ENCODE data around the gene DCTN3. TPM values are rescaled to one million over a fixed set of nuclear protein-coding genes. Genes with fewer than 3 reads are reported as not detected.
A peak's percentile ranks its signal among the peaks of the same experiment; 100 is the strongest.

Gene DCTN3
- total and polyA plus RNA-seq, 2 donors (not counting 3 experiments of a cell fraction or from before 2014, with no cell fraction given) = 91.0 to 170 TPM

- dilution Hi-C loops (cut with MboI; ENCODE audit: extremely low pct_ligation_motif_present, low sequenced_read_pairs) = no loop called here
- intact Hi-C loops (cut with micrococcal nuclease) = loop anchor here (1.0 to 2.0 kb wide), 2 partner anchors 42 to 186 kb away; no protein-coding TSS in a partner anchor
- DNase-seq (ENCODE audit: low read depth, low spot score) = peak; percentile 19
- no peaks in the 10 kb centered on the region for H3K79me2 ChIP-seq (ENCODE audit: control insufficient read depth, insufficient read depth, low read length)
- ChIA-PET CTCF (interaction anchor here (1.0 to 5.1 kb wide), 24 partner anchors 11 to 259 kb away, joined by 3 to 326 read pairs (median 12); partner anchors contain the start of gene FAM219A), POLR2A (no interaction called here)
- TF ChIP-seq JUN (IDR thresholded peaks at IDR 0.05; ENCODE audit: borderline replicate concordance, insufficient read depth, insufficient read length, low read depth) (no peak), EZH2 (IDR thresholded peaks at IDR 0.05; ENCODE audit: borderline replicate concordance, low read depth, low read length, severe bottlenecking) (peak; percentile 53)
- H3K9ac ChIP-seq (replicated peaks; ENCODE audit: extremely low read depth, insufficient read depth, low read length) = no peak overlapping the region
- H3K9me1 ChIP-seq (replicated peaks; ENCODE audit: control insufficient read depth, extremely low read depth, insufficient read depth, low read length) = no peaks in the 10 kb centered on the region
- H4K20me1 ChIP-seq (replicated peaks; ENCODE audit: control insufficient read depth, extremely low read depth, insufficient read depth, low read length) = no peaks in the 10 kb centered on the region
- no peaks in the 10 kb centered on the region for H3K4me1 ChIP-seq (ENCODE audit: control insufficient read depth, extremely low read depth, insufficient read depth, low read length)
- peaks cover 72 to 83% of the 10 kb centered on the region in 2 experiments for H3K27me3 ChIP-seq (ENCODE audit: control insufficient read depth in 2 of 2, insufficient read depth in 2 of 2, low read length in 2 of 2)
- no TSS peak for BruUV-seq (replicated peaks)
- H3K4me2 ChIP-seq (ENCODE audit: insufficient read depth, low read length) = no peak overlapping the region
- no peaks in the 10 kb centered on the region for H3K9me3 ChIP-seq (replicated peaks; ENCODE audit: control insufficient read depth, insufficient read depth, low read length)
- H3K36me3 ChIP-seq (ENCODE audit: control insufficient read depth in 2 of 2, extremely low read depth in 1 of 2, insufficient read depth in 2 of 2, low read length in 2 of 2) = no peaks in the 10 kb centered on the region
- no peak overlapping the region for H2AFZ ChIP-seq (ENCODE audit: low read depth, low read length)
- no peak for FAIRE-seq
- H3K27ac ChIP-seq (ENCODE audit: insufficient read depth, low read depth, low read length) = no peak overlapping the region
- H3K4me3 ChIP-seq (replicated peaks in 1 of 3; ENCODE audit: insufficient read depth in 1 of 3, low read depth in 1 of 3, low read length in 3 of 3) = no peak overlapping the region
These were observed 29.7 kb downstream of the DCTN3 start for GRCh38 chr9:34590381-34591247.

DNA sequence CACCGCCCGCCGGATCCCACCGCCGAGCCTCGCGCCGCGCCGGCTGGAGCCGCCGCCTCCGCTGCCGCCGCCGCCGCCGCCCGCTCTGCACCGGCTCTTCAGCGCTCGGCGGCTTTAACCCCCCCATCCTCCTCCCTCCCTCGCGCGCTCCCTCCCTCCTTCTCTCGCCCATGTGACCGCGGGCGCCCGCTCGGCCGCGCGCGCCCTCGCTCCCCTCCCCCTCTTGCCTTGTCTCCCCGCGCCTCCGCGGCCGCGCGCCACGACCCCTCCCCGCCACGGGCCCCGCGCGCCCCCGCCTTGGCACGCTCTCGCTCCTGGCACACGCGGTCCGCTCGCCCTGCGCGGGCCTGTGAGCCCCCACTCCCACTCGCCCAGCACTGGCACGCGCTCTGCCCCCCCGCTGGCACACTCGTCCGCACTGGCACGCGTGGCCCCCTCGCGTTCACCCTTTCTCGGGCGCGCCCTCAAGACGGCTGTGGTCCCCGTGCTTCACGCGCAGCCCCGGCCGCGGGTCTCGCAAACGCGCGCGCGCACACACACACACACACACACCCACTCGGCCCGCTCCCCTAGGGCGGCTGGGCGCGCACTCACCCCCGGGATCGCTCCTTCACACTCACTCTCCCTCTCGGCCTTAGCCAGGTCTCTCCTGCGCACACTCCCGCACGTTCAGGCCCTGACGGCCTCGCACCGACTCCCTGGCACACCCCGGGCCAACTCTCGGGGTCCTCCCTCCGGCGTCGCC is 30.5 kb downstream of the DCTN3 start, which contains the start of gene CNTFR:
TSS of gene CNTFR (minus strand) at position 89 of the 745 bp plus-strand sequence. CDS start 20,743 bp downstream, outside the sequence.
- DNase-seq (ENCODE audit: low read depth, low spot score) (no peak), FAIRE-seq (no peak)
- Histone ChIP-seq H3K27me3 (ENCODE audit: control insufficient read depth in 2 of 2, insufficient read depth in 2 of 2, low read length in 2 of 2) (peaks cover 80 to 91% of the 10 kb centered on the region in 2 experiments), H3K36me3 (ENCODE audit: control insufficient read depth in 2 of 2, extremely low read depth in 1 of 2, insufficient read depth in 2 of 2, low read length in 2 of 2) (no peaks in the 10 kb centered on the region), H3K4me1 (ENCODE audit: control insufficient read depth, extremely low read depth, insufficient read depth, low read length) (no peaks in the 10 kb centered on the region), H3K9me3 (replicated peaks; ENCODE audit: control insufficient read depth, insufficient read depth, low read length) (no peaks in the 10 kb centered on the region), H3K4me2 (ENCODE audit: insufficient read depth, low read length) (no peak within 1 kb of the TSS), H3K9ac (replicated peaks; ENCODE audit: extremely low read depth, insufficient read depth, low read length) (no peak within 1 kb of the TSS), H3K4me3 (replicated peaks in 1 of 3; ENCODE audit: insufficient read depth in 1 of 3, low read depth in 1 of 3, low read length in 3 of 3) (no peak within 1 kb of the TSS), H3K9me1 (replicated peaks; ENCODE audit: control insufficient read depth, extremely low read depth, insufficient read depth, low read length) (no peaks in the 10 kb centered on the region), H4K20me1 (replicated peaks; ENCODE audit: control insufficient read depth, extremely low read depth, insufficient read depth, low read length) (no peaks in the 10 kb centered on the region), H3K79me2 (ENCODE audit: control insufficient read depth, insufficient read depth, low read length) (no peaks in the 10 kb centered on the region), H3K27ac (ENCODE audit: insufficient read depth, low read depth, low read length) (no peak within 1 kb of the TSS), H2AFZ (ENCODE audit: low read depth, low read length) (no peak within 1 kb of the TSS)
- dilution Hi-C loops (cut with MboI; ENCODE audit: extremely low pct_ligation_motif_present, low sequenced_read_pairs) (no loop called here), intact Hi-C loops (cut with micrococcal nuclease) (loop anchor here (2.0 kb wide), 1 partner anchor 185 kb away; no protein-coding TSS in a partner anchor)
- CTCF ChIA-PET = no interaction called here
- POLR2A ChIA-PET = no interaction called here
- no peak for TF ChIP-seq CTCF (IDR thresholded peaks at IDR 0.05; ENCODE audit: extremely low read depth in 1 of 2, insufficient read depth in 1 of 2, low read depth in 1 of 2, low read length in 2 of 2)
- no peak for TF ChIP-seq POLR2A (IDR thresholded peaks at IDR 0.05; ENCODE audit: low read depth, low read length)
- TF ChIP-seq POLR2AphosphoS5 (IDR thresholded peaks at IDR 0.05; ENCODE audit: insufficient read depth, low read depth, low read length) = no peak
- TF ChIP-seq EZH2 (IDR thresholded peaks at IDR 0.05; ENCODE audit: borderline replicate concordance, low read depth, low read length, severe bottlenecking) = peak; percentile 86
- TF ChIP-seq JUN (IDR thresholded peaks at IDR 0.05; ENCODE audit: borderline replicate concordance, insufficient read depth, insufficient read length, low read depth) = no peak
- no peak for TF ChIP-seq GATA2 (IDR thresholded peaks at IDR 0.05; ENCODE audit: insufficient read depth, insufficient read length, low read depth, low read length)
- no peak for TF ChIP-seq MYC (IDR thresholded peaks at IDR 0.05; ENCODE audit: low read depth, low read length)
- no peak for TF ChIP-seq FOS (IDR thresholded peaks at IDR 0.05; ENCODE audit: borderline replicate concordance, insufficient read depth, low read length)
- no TSS peak for BruUV-seq (replicated peaks)
